GM12878 (cell line): ENCODE data around the gene BAK1. TPM values are rescaled to one million over a fixed set of nuclear protein-coding genes. Genes with fewer than 3 reads are reported as not detected.

Experiments used
- ATAC-seq: fragments of 200-7000 bp; cut with Tn5 transposase; 3 replicates; pipeline ENCODE4 v1.9.1; 2020; ENCODE audit warnings: mild to moderate bottlenecking, moderate library complexity
- BruUV-seq: library from RNA; stranded (reverse); fragments of 400-500 nt; replicated peaks from 2 replicates; lab custom pipeline; 2021; lab: Mats Ljungman, UMichigan
- CTCF ChIA-PET: fragments of 300-600 bp; sonication (Branson Sonifier 250); formaldehyde crosslinking; extraction: SDS; loops from one replicate; lab custom pipeline; 2021; ENCODE audit warnings: inconsistent platforms; lab: Yijun Ruan, JAX
- POLR2A ChIA-PET: fragments of 350-600 bp; formaldehyde crosslinking; extraction: SDS; loops from one replicate; lab custom pipeline; 2021; ENCODE audit warnings: inconsistent platforms; lab: Charles Lee
- RAD21 ChIA-PET: fragments of 300-600 bp; sonication (Branson Sonifier 250); formaldehyde crosslinking; loops from one replicate; lab custom pipeline; 2023; ENCODE audit warnings: antibody characterized with exemption; ENCODE audit not compliant: unreplicated experiment; lab: Charles Lee
- SMC1A ChIA-PET: fragments of 300-600 bp; sonication (Branson Sonifier 250); formaldehyde crosslinking; loops from one replicate; lab custom pipeline; 2023; ENCODE audit not compliant: unreplicated experiment, uncharacterized antibody; lab: Charles Lee
- DNase-seq: peaks from one replicate; pipeline ENCODE4 v3.0.0-alpha.2; 2011; ENCODE audit warnings: low read depth, low spot score
- FAIRE-seq: peaks from 3 replicates; lab custom pipeline; 2011; peaks lifted over from hg19 to GRCh38; lab: Jason Lieb, UNC
- H2AFZ ChIP-seq: 2 replicates; pipeline ENCODE4 v1.6.0; 2011; ENCODE audit warnings: low read depth, low read length, control low read depth; ENCODE audit not compliant: control insufficient read depth
- H3K27ac ChIP-seq: 2 replicates; pipeline ENCODE4 v1.5.1; 2011; ENCODE audit warnings: control low read depth; ENCODE audit not compliant: control insufficient read depth, insufficient read depth
- H3K27me3 ChIP-seq, 2 experiments: replicated peaks in 1 of 2; 2 replicates each; pipeline versions ENCODE4 v1.6.0 to v1.6.1; 2011; ENCODE audit warnings: low read length in 1 of 2; ENCODE audit not compliant: control insufficient read depth in 2 of 2, insufficient read depth in 2 of 2
- H3K36me3 ChIP-seq, 2 experiments: 2 replicates each; pipeline ENCODE4 v1.5.1; 2011; ENCODE audit warnings: low read length in 1 of 2; ENCODE audit not compliant: control insufficient read depth in 2 of 2, insufficient read depth in 2 of 2
- H3K4me1 ChIP-seq: 2 replicates; pipeline ENCODE4 v1.6.1; 2011; ENCODE audit warnings: mild to moderate bottlenecking, low read length, moderate library complexity, mixed read lengths; ENCODE audit not compliant: control insufficient read depth, insufficient read depth
- H3K4me2 ChIP-seq: 2 replicates; pipeline ENCODE4 v1.6.0; 2011; ENCODE audit warnings: control low read depth; ENCODE audit not compliant: control insufficient read depth, insufficient read depth
- H3K4me3 ChIP-seq: fragments of 200-600 bp; sonication (generic); 2 replicates; pipeline ENCODE4 v1.5.1; 2016
- H3K79me2 ChIP-seq: 2 replicates; pipeline ENCODE4 v1.6.0; 2011; ENCODE audit warnings: low read length; ENCODE audit not compliant: control insufficient read depth, insufficient read depth
- H3K9ac ChIP-seq: 2 replicates; pipeline ENCODE4 v1.8.0; 2011; ENCODE audit warnings: low read length, control low read depth, mixed read lengths; ENCODE audit not compliant: control insufficient read depth, insufficient read depth
- H3K9me3 ChIP-seq: replicated peaks from 3 replicates; pipeline ENCODE4 v1.5.1; 2011; ENCODE audit warnings: mild to moderate bottlenecking, low read length; ENCODE audit not compliant: control insufficient read depth, insufficient read depth
- H4K20me1 ChIP-seq: 2 replicates; pipeline ENCODE4 v1.6.0; 2011; ENCODE audit not compliant: control insufficient read depth, insufficient read depth
- BACH1 ChIP-seq: fragments of 450-650 bp; IDR thresholded peaks from 2 replicates; pipeline ENCODE4 v1.6.1; 2017; ENCODE audit warnings: mild to moderate bottlenecking, borderline replicate concordance
- CREM ChIP-seq: IDR thresholded peaks from 2 replicates; pipeline ENCODE4 v1.6.1; 2014; ENCODE audit warnings: antibody characterized with exemption, low read depth
- FOXK2 ChIP-seq: fragments of 450-650 bp; IDR thresholded peaks from 2 replicates; pipeline ENCODE4 v1.6.1; 2017; ENCODE audit warnings: mild to moderate bottlenecking, moderate library complexity
- NFIC ChIP-seq: IDR thresholded peaks from 2 replicates; pipeline ENCODE4 v1.6.1; 2012; ENCODE audit warnings: low read depth, mild to moderate bottlenecking, inconsistent platforms, low read length, moderate library complexity
- RAD21 ChIP-seq: IDR thresholded peaks from 2 replicates; pipeline ENCODE4 v1.6.1; 2011; ENCODE audit warnings: mild to moderate bottlenecking, low read depth, low read length, moderate library complexity; ENCODE audit not compliant: insufficient read depth
- RB1 ChIP-seq: fragments of 450-650 bp; formaldehyde crosslinking; IDR thresholded peaks from 2 replicates; pipeline ENCODE4 v1.6.1; 2017; ENCODE audit warnings: mild to moderate bottlenecking, borderline replicate concordance
- SIX5 ChIP-seq: IDR thresholded peaks from 2 replicates; pipeline ENCODE4 v1.6.1; 2011; ENCODE audit warnings: mild to moderate bottlenecking, low read depth, low read length, moderate library complexity; ENCODE audit not compliant: severe bottlenecking
- ZNF622 ChIP-seq: fragments of 450-650 bp; IDR thresholded peaks from 2 replicates; pipeline ENCODE4 v1.6.1; 2017; ENCODE audit warnings: mild to moderate bottlenecking, inconsistent platforms
- WGBS: methylation state at CpG from one replicate; pipeline ENCODE4 v1.1.6; 2016; ENCODE audit warnings: low lambda C conversion rate; ENCODE audit not compliant: insufficient replicate concordance, insufficient coverage; ENCODE audit errors: missing lambda C conversion rate; 5-methylcytosine and 5-hydroxymethylcytosine counted together
- in situ Hi-C: fragments of 300-500 bp; cut with MboI; formaldehyde crosslinking; loops from 9 replicates; pipeline ENCODE4 v1.14.3; 2018; ENCODE audit warnings: mixed read lengths
- intact Hi-C: fragments of 100-400 bp; cut with micrococcal nuclease; formaldehyde crosslinking; loops from one replicate; pipeline ENCODE4 v1.14.2; 2022; ENCODE audit not compliant: unreplicated experiment
- polyA plus RNA-seq, 11 experiments: library from polyadenylated mRNA; depleted of rRNA in 4 of 11; unstranded in 6 of 11; stranded (reverse) in 5 of 11; fragments of >200 nt; fragmentation: Nextera tagmentation in 4 of 11; fragmentation: Illumina TruSeq in 1 of 11; extraction: Ambion mirVana in 4 of 11; extraction: Trizol in 1 of 11; gene quantifications; 1 replicate in 1 of 11; 2 replicates in 10 of 11; pipeline versions ENCODE4 v1.2.1 to v1.2.3, GENCODE V29; 2011 to 2016; ENCODE audit warnings: inconsistent platforms in 2 of 11, missing spikeins in 2 of 11, low read depth in 1 of 11
- total RNA-seq, 4 experiments: library from RNA; depleted of rRNA in 3 of 4; stranded (reverse); fragments of >200 nt in 3 of 4; fragmentation: Illumina TruSeq in 1 of 4; extraction: Trizol in 1 of 4; gene quantifications; 2 replicates each; pipeline versions ENCODE4 v1.2.1 to v1.2.3, GENCODE V29; 2013 to 2021
- TF ChIP-seq, protein P1 (sequence below): fragments of 450-650 bp; IDR thresholded peaks from 2 replicates; pipeline ENCODE4 v1.6.1; 2016; ENCODE audit warnings: mild to moderate bottlenecking, moderate library complexity, borderline replicate concordance
- TF ChIP-seq, protein P2 (sequence below): fragments of 450-650 bp; IDR thresholded peaks from 2 replicates; pipeline ENCODE4 v1.6.1; 2017; ENCODE audit warnings: mild to moderate bottlenecking
- TF ChIP-seq, protein P3 (sequence below): IDR thresholded peaks from 2 replicates; pipeline ENCODE4 v1.6.1; 2011; ENCODE audit warnings: mild to moderate bottlenecking, low read depth, low read length, moderate library complexity; ENCODE audit not compliant: insufficient replicate concordance
- TF ChIP-seq, protein P4 (sequence below): fragments of 450-650 bp; conservative IDR thresholded peaks from 2 replicates; pipeline ENCODE4 v1.6.1; 2017; ENCODE audit warnings: mild to moderate bottlenecking, moderate library complexity

BAK1 gene
- total and polyA plus RNA-seq, 10 of the 15 experiments (the other 5 are each of a cell fraction or from before 2014, with no cell fraction given): 6.3 to 65.8 (median 29.6) TPM

DNA sequence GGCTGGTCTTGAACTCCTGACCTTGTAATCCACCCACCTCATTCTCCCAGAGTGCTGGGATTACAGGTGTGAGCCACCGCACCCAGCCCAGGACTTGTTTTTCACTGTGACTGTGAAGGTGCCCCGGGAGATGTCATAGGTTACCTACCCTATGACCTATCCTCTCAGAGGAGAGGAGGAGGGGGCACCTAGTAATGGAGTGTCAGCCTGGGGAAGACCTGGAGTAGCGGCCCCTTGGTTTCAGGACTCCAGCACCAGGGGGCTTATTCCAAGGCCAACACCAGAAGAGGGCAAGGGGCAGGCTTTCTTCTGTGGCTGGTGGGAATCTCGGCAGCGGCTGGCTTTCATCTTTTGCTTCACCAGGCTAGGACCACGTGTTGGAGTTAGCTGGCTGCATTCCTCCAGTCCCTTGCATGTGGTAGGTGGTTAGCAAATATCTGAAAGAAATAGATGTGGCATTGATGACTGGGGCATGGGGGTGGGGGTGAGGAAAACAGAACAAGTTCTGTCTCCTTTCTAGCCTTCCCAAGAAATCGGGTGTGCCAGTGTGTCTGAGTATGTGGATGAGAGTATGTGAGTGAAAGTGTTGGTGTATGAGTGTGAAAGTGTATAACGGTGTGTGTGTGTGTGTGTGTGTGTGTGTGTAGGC, 33.2 kb upstream of the BAK1 start:
- no TSS peak for BruUV-seq
- TF ChIP-seq FOXK2: no peak
- TF ChIP-seq CREM: no peak
- no peak for TF ChIP-seq RB1
- TF ChIP-seq, protein P1, sequence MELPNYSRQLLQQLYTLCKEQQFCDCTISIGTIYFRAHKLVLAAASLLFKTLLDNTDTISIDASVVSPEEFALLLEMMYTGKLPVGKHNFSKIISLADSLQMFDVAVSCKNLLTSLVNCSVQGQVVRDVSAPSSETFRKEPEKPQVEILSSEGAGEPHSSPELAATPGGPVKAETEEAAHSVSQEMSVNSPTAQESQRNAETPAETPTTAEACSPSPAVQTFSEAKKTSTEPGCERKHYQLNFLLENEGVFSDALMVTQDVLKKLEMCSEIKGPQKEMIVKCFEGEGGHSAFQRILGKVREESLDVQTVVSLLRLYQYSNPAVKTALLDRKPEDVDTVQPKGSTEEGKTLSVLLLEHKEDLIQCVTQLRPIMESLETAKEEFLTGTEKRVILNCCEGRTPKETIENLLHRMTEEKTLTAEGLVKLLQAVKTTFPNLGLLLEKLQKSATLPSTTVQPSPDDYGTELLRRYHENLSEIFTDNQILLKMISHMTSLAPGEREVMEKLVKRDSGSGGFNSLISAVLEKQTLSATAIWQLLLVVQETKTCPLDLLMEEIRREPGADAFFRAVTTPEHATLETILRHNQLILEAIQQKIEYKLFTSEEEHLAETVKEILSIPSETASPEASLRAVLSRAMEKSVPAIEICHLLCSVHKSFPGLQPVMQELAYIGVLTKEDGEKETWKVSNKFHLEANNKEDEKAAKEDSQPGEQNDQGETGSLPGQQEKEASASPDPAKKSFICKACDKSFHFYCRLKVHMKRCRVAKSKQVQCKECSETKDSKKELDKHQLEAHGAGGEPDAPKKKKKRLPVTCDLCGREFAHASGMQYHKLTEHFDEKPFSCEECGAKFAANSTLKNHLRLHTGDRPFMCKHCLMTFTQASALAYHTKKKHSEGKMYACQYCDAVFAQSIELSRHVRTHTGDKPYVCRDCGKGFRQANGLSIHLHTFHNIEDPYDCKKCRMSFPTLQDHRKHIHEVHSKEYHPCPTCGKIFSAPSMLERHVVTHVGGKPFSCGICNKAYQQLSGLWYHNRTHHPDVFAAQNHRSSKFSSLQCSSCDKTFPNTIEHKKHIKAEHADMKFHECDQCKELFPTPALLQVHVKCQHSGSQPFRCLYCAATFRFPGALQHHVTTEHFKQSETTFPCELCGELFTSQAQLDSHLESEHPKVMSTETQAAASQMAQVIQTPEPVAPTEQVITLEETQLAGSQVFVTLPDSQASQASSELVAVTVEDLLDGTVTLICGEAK: no peak
- TF ChIP-seq, protein P2, sequence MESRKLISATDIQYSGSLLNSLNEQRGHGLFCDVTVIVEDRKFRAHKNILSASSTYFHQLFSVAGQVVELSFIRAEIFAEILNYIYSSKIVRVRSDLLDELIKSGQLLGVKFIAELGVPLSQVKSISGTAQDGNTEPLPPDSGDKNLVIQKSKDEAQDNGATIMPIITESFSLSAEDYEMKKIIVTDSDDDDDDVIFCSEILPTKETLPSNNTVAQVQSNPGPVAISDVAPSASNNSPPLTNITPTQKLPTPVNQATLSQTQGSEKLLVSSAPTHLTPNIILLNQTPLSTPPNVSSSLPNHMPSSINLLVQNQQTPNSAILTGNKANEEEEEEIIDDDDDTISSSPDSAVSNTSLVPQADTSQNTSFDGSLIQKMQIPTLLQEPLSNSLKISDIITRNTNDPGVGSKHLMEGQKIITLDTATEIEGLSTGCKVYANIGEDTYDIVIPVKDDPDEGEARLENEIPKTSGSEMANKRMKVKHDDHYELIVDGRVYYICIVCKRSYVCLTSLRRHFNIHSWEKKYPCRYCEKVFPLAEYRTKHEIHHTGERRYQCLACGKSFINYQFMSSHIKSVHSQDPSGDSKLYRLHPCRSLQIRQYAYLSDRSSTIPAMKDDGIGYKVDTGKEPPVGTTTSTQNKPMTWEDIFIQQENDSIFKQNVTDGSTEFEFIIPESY: no peak
- no peak for TF ChIP-seq ZNF622
- TF ChIP-seq NFIC: no peak
- TF ChIP-seq, protein P3, sequence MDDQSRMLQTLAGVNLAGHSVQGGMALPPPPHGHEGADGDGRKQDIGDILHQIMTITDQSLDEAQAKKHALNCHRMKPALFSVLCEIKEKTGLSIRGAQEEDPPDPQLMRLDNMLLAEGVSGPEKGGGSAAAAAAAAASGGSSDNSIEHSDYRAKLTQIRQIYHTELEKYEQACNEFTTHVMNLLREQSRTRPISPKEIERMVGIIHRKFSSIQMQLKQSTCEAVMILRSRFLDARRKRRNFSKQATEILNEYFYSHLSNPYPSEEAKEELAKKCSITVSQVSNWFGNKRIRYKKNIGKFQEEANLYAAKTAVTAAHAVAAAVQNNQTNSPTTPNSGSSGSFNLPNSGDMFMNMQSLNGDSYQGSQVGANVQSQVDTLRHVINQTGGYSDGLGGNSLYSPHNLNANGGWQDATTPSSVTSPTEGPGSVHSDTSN: no peak
- TF ChIP-seq BACH1: no peak
- TF ChIP-seq RAD21: no peak
- TF ChIP-seq, protein P4, sequence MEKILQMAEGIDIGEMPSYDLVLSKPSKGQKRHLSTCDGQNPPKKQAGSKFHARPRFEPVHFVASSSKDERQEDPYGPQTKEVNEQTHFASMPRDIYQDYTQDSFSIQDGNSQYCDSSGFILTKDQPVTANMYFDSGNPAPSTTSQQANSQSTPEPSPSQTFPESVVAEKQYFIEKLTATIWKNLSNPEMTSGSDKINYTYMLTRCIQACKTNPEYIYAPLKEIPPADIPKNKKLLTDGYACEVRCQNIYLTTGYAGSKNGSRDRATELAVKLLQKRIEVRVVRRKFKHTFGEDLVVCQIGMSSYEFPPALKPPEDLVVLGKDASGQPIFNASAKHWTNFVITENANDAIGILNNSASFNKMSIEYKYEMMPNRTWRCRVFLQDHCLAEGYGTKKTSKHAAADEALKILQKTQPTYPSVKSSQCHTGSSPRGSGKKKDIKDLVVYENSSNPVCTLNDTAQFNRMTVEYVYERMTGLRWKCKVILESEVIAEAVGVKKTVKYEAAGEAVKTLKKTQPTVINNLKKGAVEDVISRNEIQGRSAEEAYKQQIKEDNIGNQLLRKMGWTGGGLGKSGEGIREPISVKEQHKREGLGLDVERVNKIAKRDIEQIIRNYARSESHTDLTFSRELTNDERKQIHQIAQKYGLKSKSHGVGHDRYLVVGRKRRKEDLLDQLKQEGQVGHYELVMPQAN: no peak
- TF ChIP-seq SIX5: no peak

More for the DNA sequence above, 33.2 kb upstream of the BAK1 start:
- FAIRE-seq (no peak), DNase-seq (no peak), ATAC-seq (no peak)
- ChIA-PET POLR2A (no interaction called here), RAD21 (no interaction called here), SMC1A (interaction anchor here (1.2 kb wide), 1 partner anchor 28 kb away, joined by 3 read pairs; no protein-coding TSS in a partner anchor), CTCF (interaction anchor here (1.2 kb wide), 1 partner anchor 28 kb away, joined by 4 read pairs; no protein-coding TSS in a partner anchor)
- Histone ChIP-seq H3K4me2 (no peak overlapping the region), H3K27me3 (no peaks in the 10 kb centered on the region; a peak in 1 of 4 replicates), H3K9me3 (no peaks in the 10 kb centered on the region; the same call in 2 of the 3 replicates), H4K20me1 (no peaks in the 10 kb centered on the region), H3K4me3 (no peak overlapping the region), H2AFZ (no peak overlapping the region), H3K27ac (no peak overlapping the region), H3K9ac (no peak overlapping the region), H3K36me3 (no peaks in the 10 kb centered on the region), H3K4me1 (no peaks in the 10 kb centered on the region), H3K79me2 (no peaks in the 10 kb centered on the region)
- intact Hi-C loops (no loop called here), in situ Hi-C loops (no loop called here)
- 58% methylated on average over 8 of the region's 8 CpGs for WGBS
